Left ventricle myocardium inferior (tissue), 1 donor: Measurements from ENCODE around the gene ANKK1. TPM values are rescaled to one million over a fixed set of nuclear protein-coding genes. Genes with fewer than 3 reads are reported as not detected.

ENCODE experiments used
- DNase-seq: peaks from one replicate; pipeline ENCODE4 v3.0.0-alpha.2; 2020
- H3K27ac ChIP-seq: fragments of 200-600 bp; replicated peaks from 2 replicates; pipeline ENCODE4 v1.8.0; 2021
- H3K27me3 ChIP-seq: fragments of 200-600 bp; 2 replicates; pipeline ENCODE4 v1.8.0; 2021; ENCODE audit warnings: low read depth
- H3K36me3 ChIP-seq: fragments of 200-600 bp; 2 replicates; pipeline ENCODE4 v1.8.0; 2021
- H3K4me1 ChIP-seq: fragments of 200-600 bp; 2 replicates; pipeline ENCODE4 v1.8.0; 2021
- H3K4me3 ChIP-seq: fragments of 200-600 bp; 2 replicates; pipeline ENCODE4 v1.8.0; 2021; ENCODE audit warnings: mild to moderate bottlenecking, moderate library complexity
- H3K9me3 ChIP-seq: fragments of 200-600 bp; replicated peaks from 2 replicates; pipeline ENCODE4 v1.8.0; 2021
- CTCF ChIP-seq: fragments of 200-600 bp; IDR thresholded peaks from 2 replicates; pipeline ENCODE4 v1.8.0; 2021; ENCODE audit warnings: antibody characterized with exemption, mild to moderate bottlenecking, borderline replicate concordance
- intact Hi-C: fragments of 100-400 bp; cut with micrococcal nuclease; formaldehyde crosslinking; loops from one replicate; pipeline ENCODE4 v1.11.0; 2022
- total RNA-seq: library from RNA; stranded (reverse); fragmentation: NEBNext Ultra II Directional; extraction: Animal tissue kit (Norgen Biotek cat#: 25700); gene quantifications from one replicate; pipeline ENCODE4 v1.2.1, GENCODE V29; 2021
- donor health status: DM: no; HTN: yes; CAD: no; lungs with severe emphysema.

ANKK1 gene
- total RNA-seq, 1 donor from 2014 or later, result not detected

DNA sequence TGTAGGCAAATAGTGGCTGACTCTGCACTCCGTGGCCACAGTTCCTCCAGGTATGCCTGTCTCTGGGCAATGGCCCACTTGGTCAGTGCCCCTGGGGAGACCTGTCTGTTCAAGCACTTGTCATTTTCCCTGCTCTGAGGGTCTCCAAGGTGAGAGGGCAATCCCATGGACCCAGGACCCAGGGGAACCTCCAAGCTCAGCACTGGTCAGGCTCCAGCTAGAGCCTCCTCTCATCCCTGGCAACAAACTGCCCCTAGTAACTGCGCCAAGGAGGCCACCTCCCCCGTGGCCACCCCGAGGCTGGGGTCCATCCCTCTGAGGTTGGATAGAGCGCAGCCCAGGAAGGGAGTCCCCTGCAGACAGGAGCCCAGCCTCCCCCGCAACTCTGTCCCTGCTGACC, 713 bp upstream of the ANKK1 start:
- TF ChIP-seq CTCF, result no peak
- Histone ChIP-seq H3K9me3 (no peaks in the 10 kb centered on the region), H3K4me1 (peaks cover 4% of the 10 kb centered on the region), H3K27me3 (peaks cover 50% of the 10 kb centered on the region), H3K4me3 (no peak overlapping the region), H3K27ac (no peak overlapping the region), H3K36me3 (no peaks in the 10 kb centered on the region)
- intact Hi-C loops, result no loop called here
- DNase-seq, result no peak

DNA sequence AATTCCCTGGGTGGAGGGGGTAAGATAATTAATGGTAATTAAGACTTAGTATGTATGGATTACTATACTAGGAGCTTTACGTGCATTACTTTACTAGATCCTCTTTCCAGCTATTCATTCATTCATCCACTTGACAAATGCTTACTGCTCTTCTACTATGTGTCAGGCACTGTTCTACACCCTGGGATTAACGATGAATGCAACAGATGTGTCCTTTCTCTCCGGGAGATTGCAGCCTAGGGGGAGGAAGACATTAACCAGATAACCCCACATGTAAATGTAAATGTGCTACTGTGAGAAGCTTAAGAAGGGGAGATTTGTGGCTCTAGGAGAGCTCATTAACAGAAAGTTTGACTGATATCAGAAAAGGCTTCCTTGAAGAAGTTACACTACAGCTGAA, 1.7 kb downstream of the ANKK1 start:
- no peaks in the 10 kb centered on the region for H3K36me3 ChIP-seq
- intact Hi-C loops, result no loop called here
- H3K27me3 ChIP-seq, result peaks cover 50% of the 10 kb centered on the region

DNA sequence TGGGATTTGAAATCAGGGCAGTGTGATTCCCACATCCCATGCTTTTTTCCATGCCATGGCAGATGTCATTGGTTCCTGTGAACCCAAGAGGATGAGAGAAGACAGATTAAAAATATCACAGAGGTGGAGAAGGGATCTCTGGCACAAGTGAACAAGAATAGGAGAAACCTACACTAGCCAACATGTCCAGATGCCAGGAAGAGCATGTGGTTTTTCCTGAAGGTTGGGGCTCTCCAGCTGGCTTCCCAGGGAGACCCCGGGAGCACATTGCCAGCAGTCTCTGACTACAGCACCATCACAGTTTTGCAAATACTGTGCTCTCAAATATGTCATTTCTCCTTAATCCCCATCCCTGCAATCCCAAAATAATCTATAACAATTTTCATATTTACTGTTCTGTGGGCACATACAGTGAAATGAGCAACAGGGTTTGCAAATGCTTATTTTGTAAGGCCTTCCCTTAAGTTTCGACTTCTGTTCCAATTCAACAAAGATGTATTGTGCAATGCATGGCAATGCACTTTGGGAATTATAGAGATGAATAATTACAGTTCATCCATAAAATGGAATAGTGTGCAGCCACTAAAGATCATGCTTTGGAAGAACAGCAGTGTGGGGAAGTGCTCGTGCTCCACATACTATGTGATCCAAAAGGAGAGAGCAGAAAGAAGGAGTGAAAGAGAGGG, 4.8 kb downstream of the ANKK1 start:
- intact Hi-C loops, result no loop called here
- Histone ChIP-seq H3K27ac (no peak overlapping the region), H3K36me3 (no peaks in the 10 kb centered on the region), H3K4me3 (no peak overlapping the region), H3K4me1 (no peaks in the 10 kb centered on the region), H3K9me3 (no peaks in the 10 kb centered on the region), H3K27me3 (peaks cover 39% of the 10 kb centered on the region)
- no peak for TF ChIP-seq CTCF
- DNase-seq, result no peak

More for the DNA sequence above, 1.7 kb downstream of the ANKK1 start:
- DNase-seq, result no peak
- Histone ChIP-seq H3K27ac (no peak overlapping the region), H3K9me3 (no peaks in the 10 kb centered on the region), H3K4me3 (no peak overlapping the region), H3K4me1 (no peaks in the 10 kb centered on the region)
- no peak for TF ChIP-seq CTCF

DNA sequence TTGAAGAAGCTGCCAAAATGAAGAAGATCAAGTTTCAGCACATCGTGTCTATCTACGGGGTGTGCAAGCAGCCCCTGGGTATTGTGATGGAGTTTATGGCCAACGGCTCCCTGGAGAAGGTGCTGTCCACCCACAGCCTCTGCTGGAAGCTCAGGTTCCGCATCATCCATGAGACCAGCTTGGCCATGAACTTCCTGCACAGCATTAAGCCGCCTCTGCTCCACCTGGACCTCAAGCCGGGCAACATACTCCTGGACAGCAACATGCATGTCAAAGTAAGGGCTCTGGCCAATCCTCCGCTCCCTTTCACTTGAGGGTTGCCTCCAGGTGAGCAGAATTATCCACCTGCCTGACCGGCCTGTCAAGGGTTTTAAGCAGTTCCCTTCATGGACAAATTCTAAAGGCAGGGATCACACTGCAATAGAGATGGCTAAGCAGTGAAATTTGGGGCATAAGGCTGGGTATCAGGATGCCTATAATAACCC, 6.0 kb downstream of the ANKK1 start:
- Histone ChIP-seq H3K27ac (no peak overlapping the region), H3K4me1 (no peaks in the 10 kb centered on the region), H3K27me3 (peaks cover 27% of the 10 kb centered on the region), H3K36me3 (no peaks in the 10 kb centered on the region), H3K9me3 (no peaks in the 10 kb centered on the region), H3K4me3 (no peak overlapping the region)
- intact Hi-C loops, result no loop called here
- no peak for DNase-seq
- TF ChIP-seq CTCF, result no peak

DNA sequence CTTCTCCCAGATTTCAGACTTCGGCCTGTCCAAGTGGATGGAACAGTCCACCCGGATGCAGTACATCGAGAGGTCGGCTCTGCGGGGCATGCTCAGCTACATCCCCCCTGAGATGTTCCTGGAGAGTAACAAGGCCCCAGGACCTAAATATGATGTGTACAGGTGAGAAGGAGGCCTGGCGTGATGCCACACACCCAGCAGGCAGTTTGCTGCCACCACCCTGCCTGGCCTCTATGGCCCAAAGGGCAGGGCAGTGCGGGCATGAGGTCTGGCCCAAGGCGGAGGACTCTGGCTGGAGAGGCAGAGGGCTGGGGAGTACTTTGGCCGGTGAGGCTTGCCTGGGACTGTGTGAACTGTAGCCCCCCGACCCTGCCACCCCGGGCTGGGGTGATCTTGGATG, 7.3 kb downstream of the ANKK1 start:
- H3K27ac ChIP-seq, result no peak overlapping the region
- intact Hi-C loops, result no loop called here
- TF ChIP-seq CTCF, result no peak
- H3K27me3 ChIP-seq, result peaks cover 14% of the 10 kb centered on the region
- H3K36me3 ChIP-seq, result no peaks in the 10 kb centered on the region
- DNase-seq, result no peak
- H3K4me1 ChIP-seq, result no peaks in the 10 kb centered on the region
- no peaks in the 10 kb centered on the region for H3K9me3 ChIP-seq
- H3K4me3 ChIP-seq, result no peak overlapping the region
